Measurements from ENCODE around the gene DCLK2.
A peak's percentile ranks its signal among the peaks of the same experiment; 100 is the strongest.

The DCLK2 gene

DNA sequence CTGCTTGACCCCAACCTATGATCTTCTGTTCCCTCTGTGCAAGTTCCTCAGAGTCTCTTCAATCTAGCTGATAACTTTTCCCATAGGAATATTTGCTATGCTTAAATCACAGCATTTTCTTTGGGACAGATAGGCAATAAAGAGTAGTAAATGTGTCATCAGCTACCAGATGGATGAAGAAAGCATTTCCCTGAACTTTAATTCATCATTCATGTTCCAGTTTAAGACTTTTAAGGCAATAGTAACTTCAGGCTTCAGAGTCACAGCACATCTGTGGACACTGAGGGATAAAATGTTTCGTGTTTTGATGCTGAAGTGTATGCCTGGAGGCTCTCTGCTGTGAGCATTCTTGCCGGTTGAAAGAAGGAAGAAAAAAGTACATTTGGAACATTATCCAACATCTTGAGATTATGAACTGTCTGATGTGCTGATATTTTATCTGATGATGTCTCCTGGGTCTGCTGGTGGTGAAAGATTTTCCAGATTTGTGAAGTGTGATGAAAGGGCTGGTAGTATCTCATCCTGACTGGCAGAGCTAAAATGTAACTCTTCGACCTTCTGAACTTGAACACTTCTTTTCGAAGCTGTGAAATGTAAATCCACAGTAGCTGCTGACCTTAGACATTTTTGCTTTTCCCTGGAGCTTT lies 133.7 kb downstream of the DCLK2 start:
- DNase-seq = no peak

- no peak for DNase-seq
These were observed 134.2 kb downstream of the DCLK2 start for GRCh38 chr4:150212485-150212884.

GRCh38 chr4:150212927-150213326 lies 134.7 kb downstream of the DCLK2 start:
- peak in 1 of 2 experiments; percentile 38 for DNase-seq

DNA sequence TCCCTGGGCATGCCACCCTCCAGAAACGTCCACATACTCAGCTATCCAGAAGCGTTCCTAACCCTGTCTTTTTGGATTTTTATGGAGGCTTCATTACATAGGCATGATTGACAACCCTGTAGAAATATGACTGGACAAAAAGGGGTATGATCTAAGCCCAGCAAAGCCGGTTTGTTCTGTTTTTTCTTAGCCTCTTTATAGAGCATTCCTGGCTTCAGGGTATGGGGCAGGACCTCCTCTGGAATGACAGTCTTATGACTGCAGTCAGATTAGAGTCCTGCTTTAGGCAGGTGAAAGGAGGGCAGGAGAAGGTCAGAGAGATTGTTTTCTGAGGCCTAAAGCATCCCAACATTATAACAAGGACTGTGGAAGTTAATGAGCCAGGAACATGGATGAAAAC lies 137.4 kb downstream of the DCLK2 start:
- no peak for DNase-seq

DNA sequence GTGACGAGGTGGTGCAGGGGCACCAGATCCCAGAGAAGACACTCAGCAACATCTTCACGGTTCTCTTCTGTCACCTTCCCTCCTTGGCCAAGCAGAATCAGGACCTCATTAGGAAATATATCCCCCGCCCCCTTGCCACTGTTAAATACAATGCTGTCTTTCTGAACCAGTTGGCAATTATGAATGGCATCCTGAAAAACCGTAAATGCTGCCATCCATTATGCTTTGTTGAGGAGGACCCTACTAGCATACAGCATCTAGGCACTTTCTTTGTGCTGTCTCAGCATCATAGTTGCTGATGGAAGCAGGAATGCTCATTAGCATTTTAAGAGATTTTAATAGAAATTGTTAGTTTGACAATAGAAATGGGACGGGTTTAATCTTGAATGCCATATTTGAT lies 138.5 kb downstream of the DCLK2 start:
- DNase-seq = no peak

DNA sequence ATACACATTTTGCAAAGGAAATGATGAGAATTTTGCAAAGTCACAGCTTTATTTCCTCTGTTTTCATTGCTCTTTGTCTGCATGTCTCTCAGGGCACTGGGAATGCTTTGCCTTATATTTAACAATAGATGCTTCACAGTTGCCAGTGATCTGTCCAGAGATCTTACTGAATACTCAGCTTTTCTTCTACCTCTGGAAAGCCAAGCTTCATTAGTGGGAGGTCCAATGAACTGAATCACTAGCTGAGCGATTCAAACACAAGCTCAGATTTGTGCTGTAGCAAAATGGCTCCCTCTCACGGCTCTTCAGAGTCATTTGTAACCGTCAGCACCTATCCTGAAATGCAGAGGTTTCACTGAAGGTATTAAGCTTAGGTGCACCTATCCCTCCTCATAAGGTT lies 138.9 kb downstream of the DCLK2 start:
- peak in 1 of 2 experiments; percentile 39 for DNase-seq

DNA sequence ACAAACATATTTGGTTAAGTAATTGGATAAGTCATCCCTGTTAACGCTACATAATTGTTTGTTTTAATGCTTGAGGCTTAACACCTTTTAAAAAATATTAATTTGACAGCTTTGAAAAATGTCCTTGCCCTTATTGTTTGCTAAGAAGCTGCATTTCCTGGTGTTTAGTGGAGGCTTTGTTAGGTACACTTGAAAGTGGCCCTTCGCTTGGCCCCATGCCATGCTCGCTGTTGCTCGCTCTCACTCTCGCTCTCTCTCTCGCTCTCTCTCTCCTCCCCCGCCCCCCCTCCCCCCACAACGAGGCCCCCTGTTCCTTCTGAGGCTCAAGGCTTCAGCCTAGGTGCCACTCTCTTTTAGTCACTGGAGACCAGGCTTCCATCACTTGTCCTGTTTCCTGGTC lies 139.6 kb downstream of the DCLK2 start:
- peak in 1 of 2 experiments; percentile 59 for DNase-seq

- DNase-seq = no peak
These were observed 140.2 kb downstream of the DCLK2 start for GRCh38 chr4:150218447-150218846.

DNA sequence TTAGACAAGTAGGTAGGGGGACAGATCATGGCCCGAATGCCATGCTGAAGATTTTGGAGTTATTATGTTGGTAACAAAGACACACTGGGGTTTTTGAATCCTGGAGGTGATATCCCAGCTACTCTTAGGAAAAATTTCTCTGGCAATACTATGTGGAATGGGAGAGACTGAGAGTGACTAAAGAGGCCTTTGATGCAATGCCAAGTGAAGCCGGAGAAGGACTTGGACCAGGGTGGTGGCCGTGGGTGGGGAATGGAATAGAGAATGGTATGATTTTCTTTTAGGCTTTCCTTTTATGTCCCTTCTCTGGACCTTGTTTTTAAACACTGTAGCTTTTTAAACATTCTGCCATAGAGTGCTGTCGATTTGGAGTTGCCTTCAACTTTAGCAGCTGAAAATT lies 141.6 kb downstream of the DCLK2 start:
- no peak for DNase-seq

DNA sequence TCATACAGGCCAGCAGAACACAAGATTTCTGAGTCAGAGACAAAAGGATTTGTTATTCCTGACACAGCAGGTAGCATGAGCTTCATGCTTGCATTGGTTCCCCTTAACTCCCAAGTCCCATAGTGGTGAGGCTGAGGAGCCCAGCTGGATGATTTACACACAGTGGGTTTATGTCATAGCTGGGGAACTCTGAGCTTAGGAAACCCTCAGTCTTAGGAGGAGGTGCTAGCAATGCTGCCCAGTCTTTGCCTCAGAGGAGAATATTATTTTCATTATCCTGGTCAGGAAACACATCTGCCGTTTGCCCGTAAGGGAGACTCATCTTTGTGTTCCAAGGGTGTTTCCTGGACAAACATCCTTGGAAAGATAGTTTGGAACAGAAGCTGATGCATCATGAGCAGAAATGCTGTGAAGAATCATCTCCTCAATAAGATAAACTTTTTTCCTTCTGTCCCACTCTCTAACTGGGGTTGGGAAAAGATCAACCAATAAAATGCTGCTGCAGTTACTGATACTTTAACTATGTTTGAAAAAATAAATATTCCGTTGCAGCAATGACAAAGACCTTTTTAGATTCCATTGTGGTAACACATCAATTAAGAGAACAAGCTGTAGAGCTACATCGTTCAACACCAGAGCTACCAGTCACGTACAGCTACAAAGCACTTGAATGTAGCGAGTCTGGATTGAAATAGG lies 146.8 kb downstream of the DCLK2 start:
- no peak for DNase-seq

DNA sequence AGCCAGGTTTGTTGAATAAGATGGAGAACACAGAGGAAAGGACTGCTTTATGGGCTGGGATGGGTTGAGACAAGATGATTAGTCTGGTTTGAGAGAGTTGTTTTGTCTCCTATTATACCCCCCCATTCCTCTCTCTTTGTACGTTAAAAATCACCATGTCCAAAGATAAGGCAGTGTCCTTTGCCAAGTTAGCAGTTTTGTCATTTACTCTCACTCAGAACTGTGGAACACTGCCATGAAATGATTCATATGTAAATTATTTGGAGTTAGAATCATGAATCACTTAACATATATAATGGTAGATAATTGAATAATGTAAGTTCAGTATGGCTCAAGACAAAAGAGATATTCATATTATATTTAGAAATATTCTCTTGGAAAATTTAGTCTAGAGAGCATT lies 151.3 kb downstream of the DCLK2 start:
- DNase-seq = no peak

DNA sequence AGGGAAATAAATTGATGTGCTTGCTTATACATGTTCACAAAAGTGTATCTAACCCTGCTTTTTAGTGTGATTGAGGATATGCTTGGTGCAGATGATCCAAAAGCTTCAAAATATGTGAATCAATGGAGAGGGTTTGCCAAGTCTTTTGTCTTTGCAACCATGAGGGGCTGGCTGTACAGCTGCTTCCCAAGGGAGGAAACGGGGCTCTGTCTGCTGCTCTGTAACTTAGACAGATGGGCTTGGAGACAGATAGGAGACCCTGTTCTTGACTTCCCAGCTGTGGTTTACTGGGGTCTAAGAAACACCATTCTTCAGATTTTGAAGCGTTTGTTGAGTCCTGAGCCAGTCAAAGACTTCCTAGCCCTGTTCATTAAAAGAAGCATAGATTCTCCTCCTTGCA lies 152.3 kb downstream of the DCLK2 start:
- no peak for DNase-seq

DNA sequence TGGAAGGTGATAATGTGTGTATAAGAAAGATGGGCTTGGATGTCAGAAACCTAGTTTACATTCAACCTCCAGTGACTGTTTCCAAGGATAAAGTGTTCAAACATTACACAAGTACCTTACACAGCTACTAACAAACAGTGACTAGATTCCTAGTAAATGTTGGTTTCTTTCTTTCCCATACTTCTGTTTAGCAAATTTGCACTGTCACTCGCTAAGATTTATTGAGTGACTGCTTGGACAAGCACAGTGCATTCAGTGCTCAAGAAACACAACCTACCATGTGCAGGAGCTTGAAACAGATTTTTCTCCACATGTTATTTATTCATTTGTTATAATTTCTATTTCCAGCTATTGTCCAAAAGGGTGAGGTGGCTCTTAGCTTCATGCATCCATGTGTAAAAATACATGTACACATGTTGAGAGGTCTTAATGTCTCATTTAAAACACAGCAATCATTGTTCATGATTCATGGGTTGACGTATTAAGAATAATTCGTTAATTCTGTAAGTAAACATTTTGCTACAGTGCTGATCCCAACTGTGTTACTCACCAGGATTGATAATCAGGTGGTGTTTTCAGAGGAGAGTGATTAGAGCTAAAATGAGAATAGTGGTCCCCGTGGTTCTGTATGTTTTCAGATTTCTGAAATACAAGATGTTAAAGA lies 153.0 kb downstream of the DCLK2 start:
- no peak for DNase-seq

DNA sequence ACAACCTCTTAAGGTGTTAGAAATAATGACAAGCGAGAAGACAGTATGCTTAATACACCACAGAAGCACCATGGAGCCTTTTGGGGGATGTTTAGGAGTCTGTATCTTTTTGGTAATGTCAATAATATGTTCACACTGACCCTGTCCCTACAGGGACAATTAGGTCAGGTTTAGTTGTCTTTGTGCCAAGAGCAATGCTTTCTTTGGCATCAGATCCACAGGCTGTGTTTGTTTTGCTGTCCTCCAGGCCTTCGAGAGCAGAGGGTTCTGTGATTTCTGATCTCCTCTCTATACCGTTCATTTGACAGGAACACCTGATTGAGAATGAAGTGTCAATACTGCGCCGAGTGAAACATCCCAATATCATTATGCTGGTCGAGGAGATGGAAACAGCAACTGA lies 153.8 kb downstream of the DCLK2 start:
- DNase-seq = peak in 1 of 2 experiments; percentile 9

DNA sequence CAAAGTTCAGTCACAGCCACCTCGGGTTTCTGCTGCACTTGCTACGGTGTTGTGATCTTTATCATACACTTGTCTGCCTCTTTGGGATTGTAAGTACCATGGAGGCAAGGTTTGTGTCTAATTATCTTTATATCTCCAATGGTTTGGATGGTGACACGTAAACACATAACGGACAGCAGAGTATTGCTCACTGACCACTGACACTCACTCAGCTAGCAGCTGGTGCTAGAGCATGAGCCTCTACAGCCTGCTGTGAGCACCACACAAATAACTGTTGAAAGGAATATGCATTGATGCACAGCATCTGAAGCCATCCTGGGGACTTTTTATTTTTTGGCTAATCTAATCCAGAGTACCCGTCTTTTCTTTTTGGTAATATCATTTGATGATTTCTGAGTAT lies 156.0 kb downstream of the DCLK2 start:
- DNase-seq = no peak

- DNase-seq = no peak
These were observed 157.1 kb downstream of the DCLK2 start for GRCh38 chr4:150235317-150235716.

DNA sequence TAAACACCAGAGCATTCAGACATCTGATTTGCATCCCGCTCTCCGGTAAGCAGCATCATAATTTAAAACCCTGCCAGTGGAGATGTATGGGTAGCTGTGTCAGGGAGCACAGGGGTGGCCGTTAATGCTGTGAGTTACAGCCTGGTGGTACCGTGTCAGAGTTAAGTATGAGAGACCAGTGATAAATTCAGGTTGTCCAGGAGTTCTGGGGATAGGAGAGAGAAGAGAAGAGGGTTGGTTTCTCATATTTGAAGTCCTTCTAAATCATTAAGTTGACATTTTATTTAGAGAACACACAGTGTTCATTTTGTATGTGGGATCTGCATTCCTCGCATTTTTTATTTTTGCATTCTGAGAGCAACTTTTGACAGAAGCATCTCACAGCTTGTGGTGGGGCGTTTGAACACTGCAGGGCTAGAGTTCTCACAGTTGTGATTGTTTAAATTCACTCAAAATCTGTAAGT lies 157.6 kb downstream of the DCLK2 start:
- DNase-seq = no peak

DNA sequence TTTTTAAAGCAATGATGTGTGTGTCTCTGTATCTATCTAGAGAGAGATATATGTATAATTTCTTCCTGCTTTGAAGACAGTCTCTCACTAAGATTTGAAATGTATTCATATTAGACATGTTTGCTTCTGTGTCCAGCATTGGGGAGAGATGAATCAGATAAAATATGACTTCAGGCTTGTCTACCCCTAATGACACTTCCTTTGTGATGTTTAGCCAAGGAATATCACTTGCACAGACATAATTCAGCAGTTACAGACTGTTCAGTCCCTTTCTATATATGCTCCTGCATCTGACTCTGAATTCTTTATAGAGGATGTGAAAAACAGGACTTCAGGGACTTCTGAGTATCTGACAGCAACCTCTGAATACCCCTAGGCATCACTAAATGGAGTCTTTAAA lies 158.4 kb downstream of the DCLK2 start:
- no peak for DNase-seq

DNA sequence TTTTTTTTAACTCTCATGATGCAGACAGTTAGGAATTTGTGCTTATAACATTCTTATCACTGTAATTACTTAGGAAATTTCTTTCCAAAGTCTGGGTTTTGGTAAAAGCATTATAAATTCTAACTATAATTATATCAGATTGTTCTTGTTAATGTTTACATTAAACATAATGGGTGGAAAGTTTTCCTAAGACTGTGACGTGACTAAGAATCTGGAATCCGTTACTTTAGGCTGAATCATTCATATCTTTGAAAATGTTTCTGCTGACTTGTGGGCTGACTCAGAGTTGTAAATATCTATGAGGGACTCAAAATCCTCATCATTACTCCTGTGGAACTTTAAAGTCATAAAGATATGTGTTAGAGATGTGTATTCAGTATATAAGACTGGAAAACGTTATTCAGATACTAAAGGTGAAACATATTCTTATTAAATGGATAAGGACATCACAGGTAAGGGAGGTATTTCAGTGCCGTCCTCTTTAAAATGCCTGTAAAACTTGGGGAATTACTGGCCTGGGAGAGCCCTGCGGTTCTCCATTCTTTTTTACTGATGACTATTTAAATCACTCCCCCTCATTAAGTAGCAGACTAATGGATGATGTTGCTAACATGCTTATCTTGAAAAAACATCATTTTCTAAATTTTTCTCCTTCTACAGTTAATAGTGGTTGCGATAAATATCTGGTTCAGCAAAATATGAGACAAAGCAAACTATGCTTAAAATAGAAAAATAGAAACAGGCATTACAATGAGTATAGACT lies 159.0 kb downstream of the DCLK2 start:
- no peak for DNase-seq

DNA sequence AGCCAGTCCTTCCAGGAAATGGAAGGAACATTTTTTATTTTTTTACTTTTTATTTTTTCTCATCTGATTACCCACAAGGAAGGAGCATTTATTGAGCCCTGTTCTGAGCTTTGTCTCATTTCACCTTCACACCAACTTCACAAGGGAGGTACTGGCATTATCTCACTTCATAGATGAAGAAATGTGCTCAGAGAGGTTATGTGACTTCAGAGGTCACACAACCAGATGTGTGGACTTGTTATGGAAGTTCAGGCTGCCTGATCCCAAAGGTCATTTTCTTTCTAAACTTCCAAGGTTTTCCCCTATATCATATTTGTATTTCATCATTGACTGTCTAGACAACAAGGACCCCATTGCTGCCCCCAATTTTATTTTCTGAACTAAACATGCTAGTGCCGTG lies 160.3 kb downstream of the DCLK2 start:
- DNase-seq = no peak

- no peak for DNase-seq
These were observed 161.8 kb downstream of the DCLK2 start for GRCh38 chr4:150240011-150240410.

DNA sequence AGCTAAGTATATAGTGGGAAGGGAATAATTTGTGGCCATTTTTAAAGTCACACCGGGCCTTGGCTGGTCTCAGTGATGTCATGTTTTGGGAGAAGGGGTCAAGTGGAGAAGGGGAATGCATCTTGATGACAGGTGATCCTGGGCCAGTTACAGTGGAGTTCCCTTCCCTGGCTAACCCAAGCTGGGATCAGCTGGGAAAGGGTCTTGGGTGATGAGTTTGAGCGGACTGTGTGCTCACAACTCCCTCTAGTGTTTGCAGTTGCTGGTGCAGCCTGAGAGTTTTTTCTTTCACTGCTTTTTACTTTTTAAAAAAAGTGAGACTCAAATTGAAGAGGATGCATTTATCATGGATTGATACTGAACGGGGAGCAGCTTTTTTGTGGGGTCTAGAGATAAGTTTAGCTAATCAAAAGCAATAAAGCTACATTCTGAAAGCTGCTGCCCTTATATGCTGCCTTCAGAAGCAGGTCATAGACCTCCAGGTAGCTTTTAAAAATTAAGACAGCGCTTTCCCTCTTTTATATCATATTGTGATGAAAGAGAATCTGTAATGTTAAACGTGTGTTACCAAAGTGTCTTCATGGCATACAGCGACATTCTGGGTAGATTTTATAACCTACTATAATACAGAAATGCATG lies 164.7 kb downstream of the DCLK2 start:
- DNase-seq = peak in 1 of 2 experiments; percentile 24

- DNase-seq = no peak
These were observed 165.7 kb downstream of the DCLK2 start for GRCh38 chr4:150243932-150244331.
